Mesendoderm (in vitro differentiated cells): Measurements from ENCODE around the gene RFT1.

Experiments
- DNase-seq: peaks from one replicate; pipeline ENCODE4 v3.0.0; 2013
- H2AK5ac ChIP-seq: 2 replicates; pipeline ENCODE4 v1.6.1; 2013; ENCODE audit warnings: low read length, inconsistent platforms
- H2BK120ac ChIP-seq: 2 replicates; pipeline ENCODE4 v1.6.1; 2013; ENCODE audit warnings: low read depth, mild to moderate bottlenecking, low read length, moderate library complexity, mixed read lengths
- H2BK15ac ChIP-seq: replicated peaks from 2 replicates; pipeline ENCODE4 v1.6.1; 2013; ENCODE audit warnings: low read depth, mild to moderate bottlenecking, moderate library complexity
- H2BK5ac ChIP-seq: 2 replicates; pipeline ENCODE4 v1.6.1; 2013; ENCODE audit warnings: low read length, inconsistent platforms
- H3K18ac ChIP-seq: 2 replicates; pipeline ENCODE4 v1.6.1; 2013; ENCODE audit warnings: mild to moderate bottlenecking, low read length, mixed read lengths
- H3K23ac ChIP-seq: one replicate; pipeline ENCODE4 v1.6.1; 2013; ENCODE audit warnings: low read length
- H3K27ac ChIP-seq: 2 replicates; pipeline ENCODE4 v1.5.1; 2013; ENCODE audit warnings: low read depth, mild to moderate bottlenecking, inconsistent platforms, low read length, moderate library complexity
- H3K27me3 ChIP-seq: 2 replicates; pipeline ENCODE4 v1.6.1; 2013; ENCODE audit warnings: low read length, control low read depth, mild to moderate bottlenecking, inconsistent platforms; ENCODE audit not compliant: insufficient read depth, poor library complexity
- H3K36me3 ChIP-seq: 2 replicates; pipeline ENCODE4 v1.6.1; 2013; ENCODE audit warnings: low read length, inconsistent platforms; ENCODE audit not compliant: control insufficient read depth, insufficient read depth
- H3K4ac ChIP-seq: one replicate; pipeline ENCODE4 v1.6.1; 2013; ENCODE audit warnings: low read depth, mild to moderate bottlenecking, low read length, moderate library complexity
- H3K4me1 ChIP-seq: 2 replicates; pipeline ENCODE4 v1.6.1; 2013; ENCODE audit warnings: low read depth, low read length, inconsistent platforms; ENCODE audit not compliant: control insufficient read depth
- H3K4me2 ChIP-seq: 2 replicates; pipeline ENCODE4 v1.6.1; 2013; ENCODE audit warnings: low read length
- H3K4me3 ChIP-seq: 2 replicates; pipeline ENCODE4 v1.5.1; 2013; ENCODE audit warnings: mild to moderate bottlenecking, low read length
- H3K56ac ChIP-seq: one replicate; pipeline ENCODE4 v1.6.1; 2013; ENCODE audit warnings: low read length
- H3K79me1 ChIP-seq: 2 replicates; pipeline ENCODE4 v1.6.1; 2013; ENCODE audit warnings: low read length, inconsistent platforms
- H3K79me2 ChIP-seq: 2 replicates; pipeline ENCODE4 v1.6.1; 2013; ENCODE audit warnings: mild to moderate bottlenecking, low read length; ENCODE audit not compliant: control insufficient read depth, insufficient read depth
- H3K9ac ChIP-seq: 2 replicates; pipeline ENCODE4 v1.6.1; 2013; ENCODE audit warnings: low read length, inconsistent platforms
- H4K5ac ChIP-seq: one replicate; pipeline ENCODE4 v1.6.1; 2013; ENCODE audit warnings: low read length
- H4K8ac ChIP-seq: one replicate; pipeline ENCODE4 v1.6.1; 2013; ENCODE audit warnings: low read depth, mild to moderate bottlenecking, control low read depth, low read length, moderate library complexity
- WGBS: extraction: QIAGEN DNeasy Blood & Tissue Kit; methylation state at CpG from one replicate; pipeline ENCODE4 v1.1.7; 2013; ENCODE audit warnings: low lambda C conversion rate, missing lambda C conversion rate; ENCODE audit not compliant: insufficient coverage; ENCODE audit errors: extremely low coverage; 5-methylcytosine and 5-hydroxymethylcytosine counted together

RFT1 gene

GRCh38 chr3:53144862-53145712 lies 14.9 kb upstream of the RFT1 start:
- no peak overlapping the region for H3K23ac ChIP-seq
- H2BK5ac ChIP-seq: no peak overlapping the region
- no peaks in the 10 kb centered on the region for H3K36me3 ChIP-seq
- H3K56ac ChIP-seq: no peak overlapping the region
- no peak overlapping the region for H3K9ac ChIP-seq
- H2AK5ac ChIP-seq: no peak overlapping the region
- no peak overlapping the region for H2BK120ac ChIP-seq
- H3K79me2 ChIP-seq: no peaks in the 10 kb centered on the region
- no peak overlapping the region for H4K5ac ChIP-seq
- no peak overlapping the region for H2BK15ac ChIP-seq
- DNase-seq: no peak
- H4K8ac ChIP-seq: no peak overlapping the region
- no peak overlapping the region for H3K27ac ChIP-seq
- no CpG with 5 or more reads among the region's 11 CpGs for WGBS
- H3K4me3 ChIP-seq: no peak overlapping the region
- H3K4me2 ChIP-seq: no peak overlapping the region
- no peak overlapping the region for H3K18ac ChIP-seq
- no peak overlapping the region for H3K4ac ChIP-seq
- no peaks in the 10 kb centered on the region for H3K27me3 ChIP-seq
- no peaks in the 10 kb centered on the region for H3K4me1 ChIP-seq
- H3K79me1 ChIP-seq: no peaks in the 10 kb centered on the region

- H3K4ac ChIP-seq: no peak overlapping the region
Measured at GRCh38 chr3:53144446-53144845, 14.2 kb upstream of the RFT1 start.

GRCh38 chr3:53142986-53143385 lies 12.8 kb upstream of the RFT1 start:
- no peak overlapping the region for H2BK15ac ChIP-seq
- no peak overlapping the region for H3K9ac ChIP-seq
- H4K8ac ChIP-seq: no peak overlapping the region
- no peaks in the 10 kb centered on the region for H3K27me3 ChIP-seq
- H3K79me1 ChIP-seq: no peaks in the 10 kb centered on the region
- no peak overlapping the region for H3K4me2 ChIP-seq
- no peak overlapping the region for H3K18ac ChIP-seq
- no peak overlapping the region for H4K5ac ChIP-seq
- WGBS: no CpG with 5 or more reads among the region's 3 CpGs
- H3K27ac ChIP-seq: no peak overlapping the region
- H2BK120ac ChIP-seq: no peak overlapping the region
- H3K4me1 ChIP-seq: no peaks in the 10 kb centered on the region
- H3K56ac ChIP-seq: no peak overlapping the region
- no peak overlapping the region for H3K23ac ChIP-seq
- H3K4me3 ChIP-seq: no peak overlapping the region
- H3K79me2 ChIP-seq: no peaks in the 10 kb centered on the region
- no peak overlapping the region for H2BK5ac ChIP-seq
- DNase-seq: no peak
- H2AK5ac ChIP-seq: no peak overlapping the region
- no peak overlapping the region for H3K4ac ChIP-seq
- no peaks in the 10 kb centered on the region for H3K36me3 ChIP-seq

More at GRCh38 chr3:53144446-53144845, 14.2 kb upstream of the RFT1 start:
- no peak overlapping the region for H3K18ac ChIP-seq
- no peaks in the 10 kb centered on the region for H3K4me1 ChIP-seq
- no peaks in the 10 kb centered on the region for H3K36me3 ChIP-seq
- no peak overlapping the region for H2AK5ac ChIP-seq
- no peaks in the 10 kb centered on the region for H3K27me3 ChIP-seq
- H3K4me3 ChIP-seq: no peak overlapping the region
- H3K4me2 ChIP-seq: no peak overlapping the region
- no peak for DNase-seq
- H4K8ac ChIP-seq: no peak overlapping the region
- H3K23ac ChIP-seq: no peak overlapping the region
- H2BK5ac ChIP-seq: no peak overlapping the region
- no peaks in the 10 kb centered on the region for H3K79me1 ChIP-seq
- no peak overlapping the region for H3K56ac ChIP-seq
- no peak overlapping the region for H3K27ac ChIP-seq
- H4K5ac ChIP-seq: no peak overlapping the region
- no peaks in the 10 kb centered on the region for H3K79me2 ChIP-seq
- no peak overlapping the region for H2BK15ac ChIP-seq
- no CpG with 5 or more reads among the region's 4 CpGs for WGBS
- no peak overlapping the region for H3K9ac ChIP-seq
- H2BK120ac ChIP-seq: no peak overlapping the region

- Histone ChIP-seq H3K4me3 (no peak overlapping the region), H3K4me2 (no peak overlapping the region), H3K79me1 (no peaks in the 10 kb centered on the region), H3K27ac (no peak overlapping the region), H2BK120ac (no peak overlapping the region), H3K27me3 (no peaks in the 10 kb centered on the region), H3K56ac (no peak overlapping the region), H3K4ac (no peak overlapping the region), H4K5ac (no peak overlapping the region), H3K79me2 (no peaks in the 10 kb centered on the region), H2BK5ac (no peak overlapping the region), H3K9ac (no peak overlapping the region), H3K18ac (no peak overlapping the region), H4K8ac (no peak overlapping the region), H2AK5ac (no peak overlapping the region), H3K36me3 (no peaks in the 10 kb centered on the region), H3K23ac (no peak overlapping the region), H3K4me1 (no peaks in the 10 kb centered on the region), H2BK15ac (no peak overlapping the region)
- peak; percentile 32 for DNase-seq
- WGBS: no CpG with 5 or more reads among the region's 6 CpGs
Measured at GRCh38 chr3:53140847-53141845, 10.9 kb upstream of the RFT1 start.

GRCh38 chr3:53139906-53140846 lies 9.9 kb upstream of the RFT1 start:
- Histone ChIP-seq H3K4me3 (no peak overlapping the region), H3K79me1 (no peaks in the 10 kb centered on the region), H3K9ac (no peak overlapping the region), H3K27me3 (no peaks in the 10 kb centered on the region), H3K79me2 (no peaks in the 10 kb centered on the region), H4K8ac (no peak overlapping the region), H3K23ac (no peak overlapping the region), H2BK5ac (no peak overlapping the region), H2BK120ac (no peak overlapping the region), H3K4ac (no peak overlapping the region), H3K56ac (no peak overlapping the region), H4K5ac (no peak overlapping the region), H3K27ac (no peak overlapping the region), H3K36me3 (no peaks in the 10 kb centered on the region), H3K18ac (no peak overlapping the region), H3K4me1 (no peaks in the 10 kb centered on the region), H2BK15ac (no peak overlapping the region), H3K4me2 (no peak overlapping the region), H2AK5ac (no peak overlapping the region)
- DNase-seq: no peak
- WGBS: no CpG with 5 or more reads among the region's 6 CpGs
